ENCODE results near the gene CHD5.

The CHD5 gene

DNA sequence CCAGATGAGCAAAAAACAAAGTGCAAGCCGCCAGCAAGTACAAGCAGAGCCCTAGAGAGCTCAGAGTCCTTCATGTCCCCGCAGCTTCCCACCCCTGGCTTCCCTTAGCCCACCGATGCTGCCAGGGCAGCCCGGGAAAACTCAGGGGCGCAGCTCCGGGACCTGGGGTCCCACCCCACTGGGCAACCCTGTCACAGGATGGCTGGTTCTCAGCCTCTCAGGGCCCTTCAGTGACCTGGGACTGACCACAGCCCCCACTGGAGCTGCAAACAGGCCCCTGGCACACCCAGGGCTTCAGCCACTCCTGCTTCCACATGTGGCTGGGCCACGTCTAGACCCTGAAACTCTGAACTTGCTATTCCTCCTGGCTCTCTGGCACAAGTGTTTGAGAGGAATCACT lies 49.5 kb downstream of the CHD5 start:
- DNase-seq (ENCODE audit: insufficient read length, low spot score) (no peak), FAIRE-seq (no peak)
- TF ChIP-seq POLR2A (IDR thresholded peaks at IDR 0.05; ENCODE audit: low read depth, low read length) (no peak), SPI1 (IDR thresholded peaks at IDR 0.05; ENCODE audit: low read depth, low read length) (no peak), POLR2AphosphoS5 (IDR thresholded peaks at IDR 0.05; ENCODE audit: low read depth, low read length) (no peak), PAX5 (IDR thresholded peaks at IDR 0.05; ENCODE audit: insufficient read depth, low read length, severe bottlenecking) (no peak), POU2F2 (IDR thresholded peaks at IDR 0.05; ENCODE audit: low read depth, low read length) (no peak), TAF1 (IDR thresholded peaks at IDR 0.05; ENCODE audit: low read depth, low read length) (no peak)

DNA sequence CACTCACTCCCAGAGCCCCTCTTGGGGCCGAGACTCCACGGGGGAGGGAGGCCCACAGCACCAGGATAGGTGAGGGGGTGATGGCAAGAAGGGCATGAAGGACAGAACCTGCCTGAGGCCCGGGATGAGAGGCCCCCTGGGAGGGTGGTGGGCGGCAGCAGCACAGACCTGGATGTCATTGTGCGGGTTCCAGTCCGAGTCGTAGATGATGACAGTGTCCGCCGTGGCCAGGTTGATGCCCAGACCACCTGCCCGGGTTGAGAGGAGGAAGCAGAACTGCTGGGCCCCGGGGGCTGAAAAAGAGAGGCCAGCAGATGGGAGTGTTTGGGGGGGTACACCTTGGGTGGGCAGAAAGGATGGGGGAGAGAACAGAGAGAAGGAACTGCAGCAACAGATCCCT lies 50.1 kb downstream of the CHD5 start:
- FAIRE-seq (no peak), DNase-seq (ENCODE audit: insufficient read length, low spot score) (no peak)
- TF ChIP-seq POU2F2 (IDR thresholded peaks at IDR 0.05; ENCODE audit: low read depth, low read length) (no peak), POLR2A (IDR thresholded peaks at IDR 0.05; ENCODE audit: low read depth, low read length) (no peak), POLR2AphosphoS5 (IDR thresholded peaks at IDR 0.05; ENCODE audit: low read depth, low read length) (no peak), PAX5 (IDR thresholded peaks at IDR 0.05; ENCODE audit: insufficient read depth, low read length, severe bottlenecking) (no peak), TAF1 (IDR thresholded peaks at IDR 0.05; ENCODE audit: low read depth, low read length) (no peak), SPI1 (IDR thresholded peaks at IDR 0.05; ENCODE audit: low read depth, low read length) (no peak)

DNA sequence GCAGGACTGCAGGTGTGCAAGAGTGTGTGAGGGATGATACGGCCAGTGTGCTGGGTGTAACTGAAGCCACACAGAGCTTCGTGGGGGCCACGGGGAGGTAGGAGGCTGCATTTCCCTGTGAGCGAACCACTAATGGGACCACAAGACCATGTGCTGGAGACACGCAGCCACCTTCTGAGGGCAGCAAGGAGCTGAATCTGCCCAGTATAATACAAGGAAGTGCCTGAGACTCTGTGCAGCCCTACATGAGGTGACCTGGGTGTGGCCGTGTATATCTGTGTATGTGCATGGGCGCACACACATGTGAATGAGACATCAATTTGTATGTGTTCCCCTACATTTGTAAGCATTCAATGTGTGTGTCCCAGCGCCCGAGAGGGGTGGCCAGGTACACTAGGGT lies 50.8 kb downstream of the CHD5 start:
- TF ChIP-seq TAF1 (IDR thresholded peaks at IDR 0.05; ENCODE audit: low read depth, low read length) (no peak), POLR2AphosphoS5 (IDR thresholded peaks at IDR 0.05; ENCODE audit: low read depth, low read length) (no peak), POLR2A (IDR thresholded peaks at IDR 0.05; ENCODE audit: low read depth, low read length) (no peak), SPI1 (IDR thresholded peaks at IDR 0.05; ENCODE audit: low read depth, low read length) (no peak)
- DNase-seq (ENCODE audit: insufficient read length, low spot score) = no peak
- FAIRE-seq = no peak

DNA sequence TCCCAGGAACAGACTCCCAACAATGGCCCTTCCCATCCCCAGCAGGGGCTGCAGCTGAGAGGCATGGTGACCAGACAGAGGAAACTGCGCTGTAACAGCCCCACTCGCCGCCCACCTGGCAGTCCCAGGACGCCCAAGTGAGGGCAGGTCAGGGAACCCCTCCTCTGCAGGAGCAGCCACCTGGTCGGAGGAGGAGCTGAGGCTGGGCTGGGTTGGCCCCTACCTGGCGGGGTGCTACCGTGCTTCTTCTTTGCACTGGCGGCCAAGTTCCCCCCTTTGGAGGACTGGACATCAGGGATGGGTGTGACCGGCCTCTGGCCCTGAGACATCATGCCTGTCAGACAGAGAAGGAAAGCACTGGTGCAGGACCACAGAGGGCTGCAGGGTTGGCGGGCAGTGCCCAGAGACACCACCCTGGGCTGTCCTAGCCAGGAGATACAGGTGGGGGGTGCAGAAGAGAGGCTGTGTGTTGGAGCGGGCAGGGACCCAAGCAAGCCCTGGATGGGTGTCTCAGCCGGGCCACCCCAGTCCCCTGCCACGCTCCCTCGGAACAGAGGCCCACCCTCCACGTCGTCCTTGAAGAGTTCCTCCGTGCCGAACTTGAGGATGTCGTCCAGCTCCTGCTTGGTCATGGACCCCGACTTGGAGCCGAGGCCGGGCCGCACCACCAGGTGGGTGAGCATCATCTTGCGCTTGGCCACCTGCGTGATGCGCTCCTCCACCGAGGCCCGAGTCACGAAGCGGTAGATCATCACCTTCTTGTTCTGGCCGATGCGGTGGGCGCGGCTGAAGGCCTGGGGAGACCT lies 51.6 kb downstream of the CHD5 start:
- FAIRE-seq (no peak), DNase-seq (ENCODE audit: insufficient read length, low spot score) (no peak)
- no peak for TF ChIP-seq POLR2A (IDR thresholded peaks at IDR 0.05; ENCODE audit: low read depth, low read length)
- TF ChIP-seq SPI1 (IDR thresholded peaks at IDR 0.05; ENCODE audit: low read depth, low read length) = no peak
- TF ChIP-seq POLR2AphosphoS5 (IDR thresholded peaks at IDR 0.05; ENCODE audit: low read depth, low read length) = no peak
- TF ChIP-seq PAX5 (IDR thresholded peaks at IDR 0.05; ENCODE audit: insufficient read depth, low read length, severe bottlenecking) = no peak
- TF ChIP-seq POU2F2 (IDR thresholded peaks at IDR 0.05; ENCODE audit: low read depth, low read length) = no peak
- TF ChIP-seq TAF1 (IDR thresholded peaks at IDR 0.05; ENCODE audit: low read depth, low read length) = no peak

DNA sequence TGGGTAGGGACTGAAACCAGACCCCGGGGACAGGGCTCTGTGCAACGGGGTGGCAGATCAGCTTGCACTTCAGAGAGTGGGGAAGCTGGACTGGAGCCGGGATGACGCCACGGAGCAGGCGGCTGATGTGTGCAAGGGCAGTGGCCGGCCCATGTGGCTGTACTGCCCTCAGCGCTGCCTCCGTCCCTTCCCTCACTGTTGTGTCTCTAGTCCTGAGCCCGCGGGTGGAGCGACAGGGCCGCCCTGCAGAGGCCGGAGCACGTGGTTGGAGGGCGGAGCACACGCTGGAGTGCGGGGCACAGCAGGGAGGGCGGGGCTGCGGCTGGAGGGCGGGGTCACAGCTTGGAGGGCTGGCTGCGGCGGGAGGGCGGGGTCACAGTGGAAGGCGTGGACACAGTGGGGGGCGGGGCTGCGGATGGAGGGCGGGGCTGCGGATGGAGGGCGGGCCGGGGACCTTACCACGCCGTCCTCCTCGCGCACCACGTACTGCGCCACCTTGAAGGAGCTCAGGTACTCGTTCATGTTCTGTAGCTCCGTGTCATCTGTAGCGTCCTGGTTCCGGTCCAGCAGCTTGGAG lies 52.4 kb downstream of the CHD5 start:
- DNase-seq (ENCODE audit: insufficient read length, low spot score) (peak; percentile 68), FAIRE-seq (no peak)
- TF ChIP-seq POU2F2 (IDR thresholded peaks at IDR 0.05; ENCODE audit: low read depth, low read length) (no peak), POLR2A (IDR thresholded peaks at IDR 0.05; ENCODE audit: low read depth, low read length) (no peak), POLR2AphosphoS5 (IDR thresholded peaks at IDR 0.05; ENCODE audit: low read depth, low read length) (no peak), TAF1 (IDR thresholded peaks at IDR 0.05; ENCODE audit: low read depth, low read length) (no peak), PAX5 (IDR thresholded peaks at IDR 0.05; ENCODE audit: insufficient read depth, low read length, severe bottlenecking) (no peak), SPI1 (IDR thresholded peaks at IDR 0.05; ENCODE audit: low read depth, low read length) (no peak)

DNA sequence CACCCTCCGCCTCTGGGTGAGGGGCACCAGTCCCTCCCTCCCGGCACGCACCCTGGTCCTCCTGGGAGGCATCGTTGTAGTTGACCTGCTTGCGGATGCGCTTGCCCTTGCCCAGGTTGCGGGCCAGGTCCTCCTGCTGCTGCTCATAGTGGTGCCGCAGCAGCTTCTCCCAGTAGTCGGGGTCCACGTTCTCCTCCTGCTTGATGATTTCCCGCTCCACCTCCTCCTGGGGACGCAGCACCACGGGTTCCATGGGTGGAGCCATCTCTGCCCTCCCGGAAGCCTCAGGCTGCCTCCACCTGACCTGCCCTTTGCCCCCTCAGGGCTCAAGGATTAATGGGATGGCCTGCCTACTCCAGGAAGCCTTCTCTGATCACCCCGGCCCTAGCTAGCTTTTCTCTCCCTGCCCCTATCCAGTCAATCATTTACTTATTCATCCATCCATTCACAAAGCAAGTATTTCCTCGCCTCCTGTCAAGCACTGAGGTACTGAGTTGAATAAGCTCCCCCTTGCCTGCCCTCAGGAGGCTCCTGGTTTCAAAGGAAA lies 53.5 kb downstream of the CHD5 start:
- FAIRE-seq = no peak
- DNase-seq (ENCODE audit: insufficient read length, low spot score) = no peak
- TF ChIP-seq POU2F2 (IDR thresholded peaks at IDR 0.05; ENCODE audit: low read depth, low read length) = no peak
- no peak for TF ChIP-seq POLR2A (IDR thresholded peaks at IDR 0.05; ENCODE audit: low read depth, low read length)
- no peak for TF ChIP-seq TAF1 (IDR thresholded peaks at IDR 0.05; ENCODE audit: low read depth, low read length)
- no peak for TF ChIP-seq PAX5 (IDR thresholded peaks at IDR 0.05; ENCODE audit: insufficient read depth, low read length, severe bottlenecking)
- no peak for TF ChIP-seq POLR2AphosphoS5 (IDR thresholded peaks at IDR 0.05; ENCODE audit: low read depth, low read length)
- no peak for TF ChIP-seq SPI1 (IDR thresholded peaks at IDR 0.05; ENCODE audit: low read depth, low read length)

DNA sequence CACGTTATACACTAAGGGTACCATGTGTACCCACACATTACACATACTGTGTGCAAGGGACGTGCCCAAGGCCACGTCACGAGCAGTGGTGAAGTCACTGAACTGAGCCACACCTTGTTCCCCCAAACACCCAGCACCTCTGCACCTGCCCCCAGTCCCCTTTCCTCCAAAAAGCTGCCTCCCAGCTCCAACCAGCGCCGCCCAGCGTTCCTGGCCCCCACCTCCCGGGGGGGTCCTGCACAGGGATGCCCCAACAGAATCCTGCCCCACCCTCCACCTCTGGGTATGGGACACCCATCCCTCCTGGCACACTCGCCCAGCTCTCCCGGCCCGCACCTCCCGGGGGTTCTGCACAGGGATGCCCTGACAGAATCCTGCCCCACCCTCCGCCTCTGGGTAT lies 54.1 kb downstream of the CHD5 start:
- no peak for TF ChIP-seq POLR2AphosphoS5 (IDR thresholded peaks at IDR 0.05; ENCODE audit: low read depth, low read length)
- TF ChIP-seq POLR2A (IDR thresholded peaks at IDR 0.05; ENCODE audit: low read depth, low read length) = no peak
- TF ChIP-seq PAX5 (IDR thresholded peaks at IDR 0.05; ENCODE audit: insufficient read depth, low read length, severe bottlenecking) = no peak
- TF ChIP-seq TAF1 (IDR thresholded peaks at IDR 0.05; ENCODE audit: low read depth, low read length) = no peak
- TF ChIP-seq SPI1 (IDR thresholded peaks at IDR 0.05; ENCODE audit: low read depth, low read length) = no peak
- no peak for TF ChIP-seq POU2F2 (IDR thresholded peaks at IDR 0.05; ENCODE audit: low read depth, low read length)
- no peak for DNase-seq (ENCODE audit: insufficient read length, low spot score)
- FAIRE-seq = no peak

DNA sequence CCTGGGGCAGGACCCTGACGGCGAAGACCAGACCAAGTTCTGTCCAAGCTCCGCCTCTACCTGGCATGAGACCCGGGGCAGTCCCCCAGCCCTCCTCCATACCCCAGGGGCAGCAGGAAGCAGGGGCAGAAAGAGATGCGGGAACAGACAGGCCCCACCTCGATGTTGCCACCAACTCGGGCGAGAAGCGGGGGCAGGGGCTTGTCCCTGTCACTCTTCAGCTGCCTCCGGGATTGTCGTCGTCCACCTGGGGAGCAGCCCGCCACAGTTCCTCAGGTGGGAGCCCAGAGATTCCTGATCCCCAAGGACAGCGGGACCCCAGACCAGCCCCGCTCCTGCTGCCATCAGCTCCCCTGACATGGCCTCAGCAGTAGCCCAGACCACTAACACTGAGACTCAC lies 54.8 kb downstream of the CHD5 start:
- no peak for TF ChIP-seq TAF1 (IDR thresholded peaks at IDR 0.05; ENCODE audit: low read depth, low read length)
- TF ChIP-seq PAX5 (IDR thresholded peaks at IDR 0.05; ENCODE audit: insufficient read depth, low read length, severe bottlenecking) = no peak
- TF ChIP-seq POLR2A (IDR thresholded peaks at IDR 0.05; ENCODE audit: low read depth, low read length) = no peak
- DNase-seq (ENCODE audit: insufficient read length, low spot score) (no peak), FAIRE-seq (no peak)

DNA sequence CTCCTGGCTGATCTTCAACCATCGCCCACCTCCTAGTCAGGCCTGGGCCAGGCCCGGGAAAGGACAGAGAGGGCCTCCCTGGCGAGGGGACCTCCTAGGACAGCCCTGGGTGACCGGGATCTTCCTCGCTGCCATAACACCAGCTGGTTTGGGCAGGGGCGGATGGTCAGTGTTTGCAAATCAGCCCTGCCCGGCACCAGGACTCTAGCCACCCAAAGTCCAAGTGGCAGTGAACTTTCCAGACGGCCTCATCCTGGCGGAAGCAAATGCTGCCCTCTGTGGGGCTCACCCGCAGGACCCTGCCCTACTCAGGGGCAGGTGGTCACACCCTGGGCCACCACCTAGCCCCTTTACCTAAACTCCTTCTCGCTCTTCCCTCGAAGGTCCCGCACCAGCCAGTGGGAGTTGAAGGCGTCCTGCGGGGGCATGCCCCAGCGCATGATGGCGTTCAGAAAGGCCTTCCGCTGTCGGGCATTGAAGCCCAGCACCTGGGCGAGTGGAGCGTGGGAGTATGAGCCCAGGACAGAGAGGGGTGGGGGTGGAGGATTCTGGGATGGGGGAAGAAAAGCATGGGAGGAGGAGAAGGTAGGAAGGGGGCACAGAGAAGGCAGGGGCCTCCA lies 55.3 kb downstream of the CHD5 start:
- no peak for TF ChIP-seq POU2F2 (IDR thresholded peaks at IDR 0.05; ENCODE audit: low read depth, low read length)
- no peak for TF ChIP-seq POLR2AphosphoS5 (IDR thresholded peaks at IDR 0.05; ENCODE audit: low read depth, low read length)
- TF ChIP-seq SPI1 (IDR thresholded peaks at IDR 0.05; ENCODE audit: low read depth, low read length) = no peak
- no peak for TF ChIP-seq POLR2A (IDR thresholded peaks at IDR 0.05; ENCODE audit: low read depth, low read length)
- no peak for TF ChIP-seq PAX5 (IDR thresholded peaks at IDR 0.05; ENCODE audit: insufficient read depth, low read length, severe bottlenecking)
- TF ChIP-seq TAF1 (IDR thresholded peaks at IDR 0.05; ENCODE audit: low read depth, low read length) = no peak
- DNase-seq (ENCODE audit: insufficient read length, low spot score) = no peak
- no peak for FAIRE-seq

Data from GM12891 (cell line).